ENCODE measurements around the gene SPEG. TPM values are rescaled to one million over a fixed set of nuclear protein-coding genes. Genes with fewer than 3 reads are reported as not detected.

The SPEG gene
- polyA plus RNA-seq, 1 donor (not counting 4 experiments of a cell fraction or from before 2014, with no cell fraction given): 18.8 TPM

GRCh38 chr2:219426068-219426443 is 8.6 kb upstream of the SPEG start:
- dilution Hi-C loops (cut with MboI; ENCODE audit: extremely low pct_ligation_motif_present, low sequenced_read_pairs): no loop called here
- H3K36me3 ChIP-seq (ENCODE audit: control insufficient read depth in 2 of 2, extremely low read depth in 1 of 2, insufficient read depth in 2 of 2, low read length in 2 of 2): no peaks in the 10 kb centered on the region
- H3K9me3 ChIP-seq (ENCODE audit: control insufficient read depth, low read depth, low read length): no peaks in the 10 kb centered on the region
- H3K27ac ChIP-seq (ENCODE audit: control insufficient read depth, insufficient read depth, low read length): no peak overlapping the region
- no peaks in the 10 kb centered on the region for H3K79me2 ChIP-seq (ENCODE audit: control insufficient read depth, insufficient read depth, low read length)
- no peak overlapping the region for H3K9ac ChIP-seq (ENCODE audit: control insufficient read depth, extremely low read depth, insufficient read depth, low read length)
- no peaks in the 10 kb centered on the region for H4K20me1 ChIP-seq (ENCODE audit: control insufficient read depth, extremely low read depth, insufficient read depth, low read length)
- H3K9me1 ChIP-seq (ENCODE audit: control insufficient read depth, extremely low read depth, insufficient read depth, low read length): no peaks in the 10 kb centered on the region
- H3K27me3 ChIP-seq (ENCODE audit: control insufficient read depth, extremely low read depth, insufficient read depth, low read length): peaks cover 6% of the 10 kb centered on the region
- DNase-seq (ENCODE audit: low read depth, low spot score) (no peak), FAIRE-seq (no peak)
- H3K4me3 ChIP-seq (ENCODE audit: control insufficient read depth in 2 of 3, extremely low read depth in 1 of 3, insufficient read depth in 2 of 3, low read depth in 1 of 3, low read length in 3 of 3): no peak overlapping the region
- H2AFZ ChIP-seq (ENCODE audit: control insufficient read depth, low read length): no peak overlapping the region
- H3K4me2 ChIP-seq (ENCODE audit: control insufficient read depth, extremely low read depth, insufficient read depth, low read depth, low read length): no peak overlapping the region
- no peak for TF ChIP-seq EZH2 (IDR thresholded peaks at IDR 0.05; ENCODE audit: low read length)
- no peak for TF ChIP-seq CTCF (optimal IDR thresholded peaks at IDR 0.05 in 1 of 3, IDR thresholded peaks at IDR 0.05 in 1 of 3, conservative IDR thresholded peaks at IDR 0.05 in 1 of 3; ENCODE audit: extremely low read depth in 1 of 3, insufficient read depth in 2 of 3, low read length in 3 of 3)
- H3K4me1 ChIP-seq (ENCODE audit: control insufficient read depth, extremely low read depth, insufficient read depth, low read length): no peaks in the 10 kb centered on the region

- Histone ChIP-seq H3K9ac (ENCODE audit: control insufficient read depth, extremely low read depth, insufficient read depth, low read length) (no peak overlapping the region), H3K4me1 (ENCODE audit: control insufficient read depth, extremely low read depth, insufficient read depth, low read length) (no peaks in the 10 kb centered on the region), H4K20me1 (ENCODE audit: control insufficient read depth, extremely low read depth, insufficient read depth, low read length) (no peaks in the 10 kb centered on the region), H3K79me2 (ENCODE audit: control insufficient read depth, insufficient read depth, low read length) (no peaks in the 10 kb centered on the region), H3K9me1 (ENCODE audit: control insufficient read depth, extremely low read depth, insufficient read depth, low read length) (no peaks in the 10 kb centered on the region), H3K4me2 (ENCODE audit: control insufficient read depth, extremely low read depth, insufficient read depth, low read depth, low read length) (no peak overlapping the region), H3K9me3 (ENCODE audit: control insufficient read depth, low read depth, low read length) (no peaks in the 10 kb centered on the region), H3K4me3 (ENCODE audit: control insufficient read depth in 2 of 3, extremely low read depth in 1 of 3, insufficient read depth in 2 of 3, low read depth in 1 of 3, low read length in 3 of 3) (no peak overlapping the region), H3K27ac (ENCODE audit: control insufficient read depth, insufficient read depth, low read length) (no peak overlapping the region), H3K27me3 (ENCODE audit: control insufficient read depth, extremely low read depth, insufficient read depth, low read length) (peaks cover 6% of the 10 kb centered on the region), H3K36me3 (ENCODE audit: control insufficient read depth in 2 of 2, extremely low read depth in 1 of 2, insufficient read depth in 2 of 2, low read length in 2 of 2) (no peaks in the 10 kb centered on the region), H2AFZ (ENCODE audit: control insufficient read depth, low read length) (no peak overlapping the region)
- FAIRE-seq (no peak), DNase-seq (ENCODE audit: low read depth, low spot score) (no peak)
- TF ChIP-seq EZH2 (IDR thresholded peaks at IDR 0.05; ENCODE audit: low read length) (no peak), CTCF (optimal IDR thresholded peaks at IDR 0.05 in 1 of 3, IDR thresholded peaks at IDR 0.05 in 1 of 3, conservative IDR thresholded peaks at IDR 0.05 in 1 of 3; ENCODE audit: extremely low read depth in 1 of 3, insufficient read depth in 2 of 3, low read length in 3 of 3) (no peak)
- dilution Hi-C loops (cut with MboI; ENCODE audit: extremely low pct_ligation_motif_present, low sequenced_read_pairs): no loop called here
Observed at GRCh38 chr2:219426534-219427136, 8.0 kb upstream of the SPEG start.
